HEK293 (cell line): Measurements from ENCODE around the gene LY6G6D.

ENCODE experiments used
- EGR2 ChIP-seq: fragments of 450-650 bp; formaldehyde crosslinking; IDR thresholded peaks from 2 replicates; pipeline ENCODE4 v1.5.1; 2016; ENCODE audit warnings: low read depth, missing biosample characterization, missing genetic modification characterization
- YY1 ChIP-seq: fragments of 450-650 bp; formaldehyde crosslinking; IDR thresholded peaks from 2 replicates; pipeline ENCODE4 v1.5.1; 2018; ENCODE audit warnings: missing biosample characterization, missing genetic modification characterization
- ZNF146 ChIP-seq: fragments of 450-650 bp; formaldehyde crosslinking; IDR thresholded peaks from 2 replicates; pipeline ENCODE4 v1.5.1; 2016; ENCODE audit warnings: missing biosample characterization, missing genetic modification characterization
- ZNF175 ChIP-seq: fragments of 450-650 bp; formaldehyde crosslinking; IDR thresholded peaks from 2 replicates; pipeline ENCODE4 v1.5.1; 2016; ENCODE audit warnings: missing biosample characterization, missing genetic modification characterization
- ZNF48 ChIP-seq: fragments of 450-650 bp; formaldehyde crosslinking; IDR thresholded peaks from 2 replicates; pipeline ENCODE4 v1.5.1; 2016; ENCODE audit warnings: missing biosample characterization, missing genetic modification characterization
- TF ChIP-seq, protein P1 (sequence below): fragments of 450-650 bp; formaldehyde crosslinking; IDR thresholded peaks from 2 replicates; pipeline ENCODE4 v1.5.1; 2016; ENCODE audit warnings: missing biosample characterization, missing genetic modification characterization
- TF ChIP-seq, protein P2 (sequence below): fragments of 450-650 bp; formaldehyde crosslinking; IDR thresholded peaks from 2 replicates; pipeline ENCODE4 v1.5.1; 2016; ENCODE audit warnings: missing biosample characterization, missing genetic modification characterization
- TF ChIP-seq, protein P3 (sequence below): fragments of 450-650 bp; formaldehyde crosslinking; IDR thresholded peaks from 2 replicates; pipeline ENCODE4 v1.5.1; 2017; ENCODE audit warnings: missing biosample characterization, missing genetic modification characterization
- TF ChIP-seq, protein P4 (sequence below): IDR thresholded peaks from 2 replicates; pipeline ENCODE4 v1.6.1; 2011; ENCODE audit warnings: mild to moderate bottlenecking, low read depth, low read length, borderline replicate concordance
- TF ChIP-seq, protein P5 (sequence below): fragments of 450-650 bp; formaldehyde crosslinking; IDR thresholded peaks from 2 replicates; pipeline ENCODE4 v1.5.1; 2017; ENCODE audit warnings: missing biosample characterization, mild to moderate bottlenecking, missing genetic modification characterization, moderate library complexity

DNA sequence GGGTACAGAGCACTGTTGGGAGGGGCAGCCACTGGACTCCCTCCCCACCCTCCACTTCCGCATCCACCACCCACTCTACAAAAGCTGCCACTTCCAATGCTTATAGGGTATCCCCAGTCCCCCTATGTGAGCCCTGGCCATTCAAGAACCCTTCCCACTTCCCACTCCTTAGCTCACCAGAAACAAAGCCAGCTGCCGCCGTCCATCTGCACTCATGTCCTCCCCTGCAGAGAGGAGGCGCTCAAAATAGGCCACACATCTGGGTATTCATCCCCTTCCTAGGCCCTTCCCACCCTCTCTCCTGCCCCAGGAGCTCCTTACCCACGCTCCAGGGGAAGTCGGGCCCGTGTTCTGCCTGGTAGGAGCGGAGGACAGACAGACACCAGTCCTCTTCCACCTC, 27.8 kb upstream of the LY6G6D start:
- TF ChIP-seq EGR2 (tag by site-specific recombination) (no peak), ZNF175 (tag by site-specific recombination) (no peak), ZNF48 (no peak), YY1 (tag by site-specific recombination) (no peak), ZNF146 (tag by site-specific recombination) (no peak)
- TF ChIP-seq, protein P1, sequence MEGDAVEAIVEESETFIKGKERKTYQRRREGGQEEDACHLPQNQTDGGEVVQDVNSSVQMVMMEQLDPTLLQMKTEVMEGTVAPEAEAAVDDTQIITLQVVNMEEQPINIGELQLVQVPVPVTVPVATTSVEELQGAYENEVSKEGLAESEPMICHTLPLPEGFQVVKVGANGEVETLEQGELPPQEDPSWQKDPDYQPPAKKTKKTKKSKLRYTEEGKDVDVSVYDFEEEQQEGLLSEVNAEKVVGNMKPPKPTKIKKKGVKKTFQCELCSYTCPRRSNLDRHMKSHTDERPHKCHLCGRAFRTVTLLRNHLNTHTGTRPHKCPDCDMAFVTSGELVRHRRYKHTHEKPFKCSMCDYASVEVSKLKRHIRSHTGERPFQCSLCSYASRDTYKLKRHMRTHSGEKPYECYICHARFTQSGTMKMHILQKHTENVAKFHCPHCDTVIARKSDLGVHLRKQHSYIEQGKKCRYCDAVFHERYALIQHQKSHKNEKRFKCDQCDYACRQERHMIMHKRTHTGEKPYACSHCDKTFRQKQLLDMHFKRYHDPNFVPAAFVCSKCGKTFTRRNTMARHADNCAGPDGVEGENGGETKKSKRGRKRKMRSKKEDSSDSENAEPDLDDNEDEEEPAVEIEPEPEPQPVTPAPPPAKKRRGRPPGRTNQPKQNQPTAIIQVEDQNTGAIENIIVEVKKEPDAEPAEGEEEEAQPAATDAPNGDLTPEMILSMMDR, result no peak
- TF ChIP-seq, protein P2, sequence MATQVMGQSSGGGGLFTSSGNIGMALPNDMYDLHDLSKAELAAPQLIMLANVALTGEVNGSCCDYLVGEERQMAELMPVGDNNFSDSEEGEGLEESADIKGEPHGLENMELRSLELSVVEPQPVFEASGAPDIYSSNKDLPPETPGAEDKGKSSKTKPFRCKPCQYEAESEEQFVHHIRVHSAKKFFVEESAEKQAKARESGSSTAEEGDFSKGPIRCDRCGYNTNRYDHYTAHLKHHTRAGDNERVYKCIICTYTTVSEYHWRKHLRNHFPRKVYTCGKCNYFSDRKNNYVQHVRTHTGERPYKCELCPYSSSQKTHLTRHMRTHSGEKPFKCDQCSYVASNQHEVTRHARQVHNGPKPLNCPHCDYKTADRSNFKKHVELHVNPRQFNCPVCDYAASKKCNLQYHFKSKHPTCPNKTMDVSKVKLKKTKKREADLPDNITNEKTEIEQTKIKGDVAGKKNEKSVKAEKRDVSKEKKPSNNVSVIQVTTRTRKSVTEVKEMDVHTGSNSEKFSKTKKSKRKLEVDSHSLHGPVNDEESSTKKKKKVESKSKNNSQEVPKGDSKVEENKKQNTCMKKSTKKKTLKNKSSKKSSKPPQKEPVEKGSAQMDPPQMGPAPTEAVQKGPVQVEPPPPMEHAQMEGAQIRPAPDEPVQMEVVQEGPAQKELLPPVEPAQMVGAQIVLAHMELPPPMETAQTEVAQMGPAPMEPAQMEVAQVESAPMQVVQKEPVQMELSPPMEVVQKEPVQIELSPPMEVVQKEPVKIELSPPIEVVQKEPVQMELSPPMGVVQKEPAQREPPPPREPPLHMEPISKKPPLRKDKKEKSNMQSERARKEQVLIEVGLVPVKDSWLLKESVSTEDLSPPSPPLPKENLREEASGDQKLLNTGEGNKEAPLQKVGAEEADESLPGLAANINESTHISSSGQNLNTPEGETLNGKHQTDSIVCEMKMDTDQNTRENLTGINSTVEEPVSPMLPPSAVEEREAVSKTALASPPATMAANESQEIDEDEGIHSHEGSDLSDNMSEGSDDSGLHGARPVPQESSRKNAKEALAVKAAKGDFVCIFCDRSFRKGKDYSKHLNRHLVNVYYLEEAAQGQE, result no peak
- TF ChIP-seq, protein P3, sequence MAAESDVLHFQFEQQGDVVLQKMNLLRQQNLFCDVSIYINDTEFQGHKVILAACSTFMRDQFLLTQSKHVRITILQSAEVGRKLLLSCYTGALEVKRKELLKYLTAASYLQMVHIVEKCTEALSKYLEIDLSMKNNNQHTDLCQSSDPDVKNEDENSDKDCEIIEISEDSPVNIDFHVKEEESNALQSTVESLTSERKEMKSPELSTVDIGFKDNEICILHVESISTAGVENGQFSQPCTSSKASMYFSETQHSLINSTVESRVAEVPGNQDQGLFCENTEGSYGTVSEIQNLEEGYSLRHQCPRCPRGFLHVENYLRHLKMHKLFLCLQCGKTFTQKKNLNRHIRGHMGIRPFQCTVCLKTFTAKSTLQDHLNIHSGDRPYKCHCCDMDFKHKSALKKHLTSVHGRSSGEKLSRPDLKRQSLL (tag by site-specific recombination), result no peak
- TF ChIP-seq, protein P4, sequence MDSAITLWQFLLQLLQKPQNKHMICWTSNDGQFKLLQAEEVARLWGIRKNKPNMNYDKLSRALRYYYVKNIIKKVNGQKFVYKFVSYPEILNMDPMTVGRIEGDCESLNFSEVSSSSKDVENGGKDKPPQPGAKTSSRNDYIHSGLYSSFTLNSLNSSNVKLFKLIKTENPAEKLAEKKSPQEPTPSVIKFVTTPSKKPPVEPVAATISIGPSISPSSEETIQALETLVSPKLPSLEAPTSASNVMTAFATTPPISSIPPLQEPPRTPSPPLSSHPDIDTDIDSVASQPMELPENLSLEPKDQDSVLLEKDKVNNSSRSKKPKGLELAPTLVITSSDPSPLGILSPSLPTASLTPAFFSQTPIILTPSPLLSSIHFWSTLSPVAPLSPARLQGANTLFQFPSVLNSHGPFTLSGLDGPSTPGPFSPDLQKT, result no peak
- TF ChIP-seq, protein P5, sequence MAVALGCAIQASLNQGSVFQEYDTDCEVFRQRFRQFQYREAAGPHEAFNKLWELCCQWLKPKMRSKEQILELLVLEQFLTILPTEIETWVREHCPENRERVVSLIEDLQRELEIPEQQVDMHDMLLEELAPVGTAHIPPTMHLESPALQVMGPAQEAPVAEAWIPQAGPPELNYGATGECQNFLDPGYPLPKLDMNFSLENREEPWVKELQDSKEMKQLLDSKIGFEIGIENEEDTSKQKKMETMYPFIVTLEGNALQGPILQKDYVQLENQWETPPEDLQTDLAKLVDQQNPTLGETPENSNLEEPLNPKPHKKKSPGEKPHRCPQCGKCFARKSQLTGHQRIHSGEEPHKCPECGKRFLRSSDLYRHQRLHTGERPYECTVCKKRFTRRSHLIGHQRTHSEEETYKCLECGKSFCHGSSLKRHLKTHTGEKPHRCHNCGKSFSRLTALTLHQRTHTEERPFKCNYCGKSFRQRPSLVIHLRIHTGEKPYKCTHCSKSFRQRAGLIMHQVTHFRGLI (tag by site-specific recombination), result no peak
